Astrocyte (in vitro differentiated cells and primary cell): ENCODE results near the gene IRX3.

Experiments used
- EZH2 ChIP-seq: IDR thresholded peaks from 2 replicates; pipeline ENCODE4 v1.6.1; 2012; ENCODE audit warnings: mild to moderate bottlenecking, low read length, inconsistent platforms; ENCODE audit not compliant: insufficient read depth
- TF ChIP-seq, protein P1 (sequence below): IDR thresholded peaks from 2 replicates; pipeline ENCODE4 v1.5.1; 2011; ENCODE audit warnings: low read depth, mild to moderate bottlenecking, inconsistent platforms, low read length, moderate library complexity; ENCODE audit not compliant: insufficient read depth

DNA sequence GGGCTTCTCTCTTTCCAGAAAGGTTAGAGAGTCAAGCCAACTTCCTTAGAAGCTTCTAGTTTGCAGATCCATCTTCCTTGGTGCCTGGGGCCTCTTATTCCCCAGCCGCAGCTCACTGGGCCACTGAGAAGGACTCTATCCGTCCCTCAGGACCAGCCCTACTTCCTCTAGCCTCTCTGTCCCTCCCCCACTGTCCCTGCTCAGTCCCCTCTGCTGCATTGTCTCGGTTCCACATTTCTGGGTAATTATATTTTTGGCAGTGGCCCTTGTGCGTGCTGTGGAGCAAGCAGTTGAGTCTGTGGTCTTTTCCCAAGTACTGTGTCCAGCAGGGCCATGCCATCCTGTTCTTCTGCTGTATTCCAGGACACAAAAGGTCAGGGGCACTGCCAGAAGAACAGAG lies 17.8 kb downstream of the IRX3 start:
- TF ChIP-seq, protein P1, sequence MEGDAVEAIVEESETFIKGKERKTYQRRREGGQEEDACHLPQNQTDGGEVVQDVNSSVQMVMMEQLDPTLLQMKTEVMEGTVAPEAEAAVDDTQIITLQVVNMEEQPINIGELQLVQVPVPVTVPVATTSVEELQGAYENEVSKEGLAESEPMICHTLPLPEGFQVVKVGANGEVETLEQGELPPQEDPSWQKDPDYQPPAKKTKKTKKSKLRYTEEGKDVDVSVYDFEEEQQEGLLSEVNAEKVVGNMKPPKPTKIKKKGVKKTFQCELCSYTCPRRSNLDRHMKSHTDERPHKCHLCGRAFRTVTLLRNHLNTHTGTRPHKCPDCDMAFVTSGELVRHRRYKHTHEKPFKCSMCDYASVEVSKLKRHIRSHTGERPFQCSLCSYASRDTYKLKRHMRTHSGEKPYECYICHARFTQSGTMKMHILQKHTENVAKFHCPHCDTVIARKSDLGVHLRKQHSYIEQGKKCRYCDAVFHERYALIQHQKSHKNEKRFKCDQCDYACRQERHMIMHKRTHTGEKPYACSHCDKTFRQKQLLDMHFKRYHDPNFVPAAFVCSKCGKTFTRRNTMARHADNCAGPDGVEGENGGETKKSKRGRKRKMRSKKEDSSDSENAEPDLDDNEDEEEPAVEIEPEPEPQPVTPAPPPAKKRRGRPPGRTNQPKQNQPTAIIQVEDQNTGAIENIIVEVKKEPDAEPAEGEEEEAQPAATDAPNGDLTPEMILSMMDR, result no peak
- no peak for TF ChIP-seq EZH2
